Frontal cortex (tissue), 4 donors: ENCODE measurements around the gene ANKMY1. TPM values are rescaled to one million over a fixed set of nuclear protein-coding genes. Genes with fewer than 3 reads are reported as not detected.

Source experiments
- DNase-seq, 2 donors: peaks; one replicate each; pipeline ENCODE4 v3.0.0; 2012; ENCODE audit warnings: low spot score in 2 of 2
- FAIRE-seq: peaks from 2 replicates; lab custom pipeline; 2012; peaks lifted over from hg19 to GRCh38; lab: Jason Lieb, UNC
- total RNA-seq: library from RNA; depleted of rRNA; stranded (reverse); fragments of >200 nt; gene quantifications from one replicate; pipeline ENCODE4 v1.2.3, GENCODE V29; 2014
- donor health status: control.
- donor health status: control.
- donor health status: control.

Gene ANKMY1
- total RNA-seq, 1 donor from 2014 or later, result 4.9 TPM

DNA sequence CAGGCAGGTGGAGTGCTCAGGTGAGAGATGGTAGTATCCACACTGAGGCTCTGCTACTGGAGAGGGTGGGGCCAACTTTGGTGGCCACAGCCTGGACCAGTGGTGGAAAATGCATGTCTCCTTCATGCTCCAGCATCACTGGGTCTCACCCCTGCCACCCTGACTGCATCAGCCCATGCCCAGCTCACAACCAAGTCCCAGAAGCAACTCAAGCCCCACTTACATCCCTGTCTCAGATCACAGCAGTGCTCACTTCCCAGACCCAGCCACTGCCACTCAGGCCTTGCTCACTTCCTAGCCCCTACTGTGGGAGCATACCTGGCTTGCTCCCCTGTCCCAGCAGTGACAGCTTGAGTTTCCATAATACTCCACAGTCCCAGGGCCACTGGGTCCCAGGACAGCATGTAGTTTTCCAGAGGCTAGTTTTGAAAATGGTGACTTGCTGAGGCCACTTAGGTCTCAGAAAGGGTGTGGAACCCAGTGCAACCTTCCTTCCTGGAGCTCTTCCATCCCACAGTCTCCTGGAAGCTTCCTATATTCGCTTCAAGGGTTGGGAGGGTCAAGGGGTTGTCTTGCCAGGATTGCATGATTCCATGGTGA, 63.5 kb downstream of the ANKMY1 start:
- no peak for DNase-seq
- no peak for FAIRE-seq

DNA sequence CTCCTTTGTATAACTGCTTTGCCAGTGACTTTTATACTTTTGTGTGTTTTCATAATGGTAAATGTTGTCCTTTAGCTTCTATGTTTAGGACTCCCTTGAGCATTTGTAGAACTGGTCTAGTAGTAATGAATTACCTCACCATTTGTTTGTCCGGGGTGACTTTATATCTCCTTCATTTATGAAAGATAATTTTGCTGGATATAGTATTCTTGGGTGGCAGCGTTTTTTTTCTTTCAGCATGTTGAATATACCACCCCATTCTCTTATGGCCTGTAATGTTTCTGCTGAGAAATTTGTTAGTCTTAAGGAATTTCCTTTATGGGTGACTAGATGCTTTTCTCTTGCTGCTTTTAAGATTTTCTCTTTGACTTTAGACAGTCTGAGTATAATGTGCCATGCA, 66.3 kb downstream of the ANKMY1 start:
- no peak for FAIRE-seq
- no peak for DNase-seq

DNA sequence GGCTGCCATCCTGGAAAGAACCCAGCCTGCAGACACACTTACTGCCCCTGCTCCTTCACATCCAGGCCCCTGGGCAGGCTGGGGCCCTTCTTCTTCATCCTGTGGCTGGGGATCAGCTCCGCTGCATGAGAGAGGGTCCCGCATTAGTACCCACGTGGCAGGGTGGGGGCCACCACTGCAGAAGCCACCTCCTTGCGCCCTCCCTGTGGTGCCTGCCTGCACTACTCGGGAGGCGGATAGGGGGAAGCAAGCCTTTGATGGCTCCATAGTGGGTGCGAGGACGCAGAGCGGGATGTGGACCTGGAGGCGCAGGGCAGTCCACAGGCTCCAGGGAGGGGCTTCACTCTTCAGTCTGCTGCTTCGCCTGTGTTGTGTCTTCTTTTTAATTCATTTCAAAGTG, 75.6 kb downstream of the ANKMY1 start:
- DNase-seq (no peak), FAIRE-seq (no peak)

DNA sequence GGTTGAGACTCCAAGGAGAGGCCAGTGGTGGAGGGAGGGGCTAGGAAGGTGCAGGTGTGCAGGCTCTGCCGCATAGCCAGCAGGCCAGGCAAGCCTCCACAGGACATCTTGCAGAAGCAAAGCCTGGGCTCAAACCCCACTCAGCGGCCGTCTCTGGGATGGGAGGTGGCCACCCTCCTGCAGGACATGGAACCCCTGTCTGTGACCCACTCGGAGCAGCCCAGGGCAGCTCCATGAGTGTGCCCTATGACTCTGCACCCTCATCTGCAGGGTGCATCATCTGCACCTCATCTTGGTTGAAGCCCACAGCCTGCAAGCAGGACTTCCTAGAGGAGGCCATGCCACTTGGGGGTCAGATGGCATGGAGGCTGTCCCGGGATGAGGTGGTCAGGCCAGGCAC, 76.1 kb downstream of the ANKMY1 start:
- DNase-seq (no peak), FAIRE-seq (no peak)

DNA sequence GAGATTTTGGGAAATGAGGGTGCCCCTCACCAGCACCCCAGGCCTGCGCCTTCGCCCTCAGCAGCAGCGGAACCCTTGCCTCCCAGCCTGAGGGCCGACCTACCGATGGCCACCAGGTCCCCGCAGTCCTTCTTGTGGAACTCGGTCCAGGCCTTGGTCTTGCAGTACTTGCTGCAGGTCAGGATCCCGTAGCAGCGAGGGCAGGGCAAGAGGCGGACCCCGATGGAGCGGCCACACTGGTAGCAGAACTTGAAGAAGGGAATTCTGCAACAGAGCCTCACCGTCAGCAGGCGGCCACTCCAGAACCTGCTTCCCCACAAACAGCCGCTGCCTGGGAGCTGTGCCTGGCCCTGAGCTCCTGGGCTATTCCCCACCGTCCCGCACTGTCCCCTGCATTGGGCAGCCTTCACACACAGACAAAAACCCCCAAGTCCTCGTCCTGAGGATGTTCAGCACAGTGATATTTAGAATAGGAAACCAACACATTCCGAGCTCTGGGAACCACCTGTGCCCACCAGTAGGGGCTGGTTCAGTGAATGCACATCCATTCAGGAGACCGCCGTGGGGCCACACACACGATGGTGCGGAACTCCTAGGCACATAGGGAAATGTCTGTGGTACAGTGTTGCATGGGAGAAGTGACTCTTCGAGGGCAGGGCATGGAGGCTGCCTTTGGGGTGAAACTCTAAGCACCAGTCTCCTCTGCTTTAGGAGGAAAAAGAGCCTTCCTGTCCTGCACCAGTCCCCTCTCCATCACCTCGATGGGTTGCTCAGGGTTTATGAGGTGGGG, 76.8 kb downstream of the ANKMY1 start:
- no peak for FAIRE-seq
- no peak for DNase-seq

DNA sequence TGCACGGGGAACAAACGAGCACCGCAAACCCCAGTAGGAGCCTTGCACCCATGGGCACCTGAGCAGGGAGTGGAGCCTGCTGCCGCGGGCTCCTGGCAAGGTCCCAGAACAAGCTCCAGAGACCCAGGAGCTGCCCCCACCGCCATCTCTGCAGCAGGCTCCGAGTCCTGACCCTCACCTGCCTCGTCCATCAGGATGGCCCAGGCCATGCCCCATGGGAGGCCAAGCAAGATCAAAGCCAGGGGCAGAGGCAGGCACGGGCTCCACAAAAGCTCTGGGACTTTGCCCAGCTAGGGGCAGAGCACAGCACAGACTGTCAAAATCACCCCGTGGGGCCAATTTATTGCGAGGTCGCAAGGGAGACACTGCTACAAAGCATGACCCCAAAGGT, 78.7 kb downstream of the ANKMY1 start:
- DNase-seq (no peak), FAIRE-seq (no peak)

DNA sequence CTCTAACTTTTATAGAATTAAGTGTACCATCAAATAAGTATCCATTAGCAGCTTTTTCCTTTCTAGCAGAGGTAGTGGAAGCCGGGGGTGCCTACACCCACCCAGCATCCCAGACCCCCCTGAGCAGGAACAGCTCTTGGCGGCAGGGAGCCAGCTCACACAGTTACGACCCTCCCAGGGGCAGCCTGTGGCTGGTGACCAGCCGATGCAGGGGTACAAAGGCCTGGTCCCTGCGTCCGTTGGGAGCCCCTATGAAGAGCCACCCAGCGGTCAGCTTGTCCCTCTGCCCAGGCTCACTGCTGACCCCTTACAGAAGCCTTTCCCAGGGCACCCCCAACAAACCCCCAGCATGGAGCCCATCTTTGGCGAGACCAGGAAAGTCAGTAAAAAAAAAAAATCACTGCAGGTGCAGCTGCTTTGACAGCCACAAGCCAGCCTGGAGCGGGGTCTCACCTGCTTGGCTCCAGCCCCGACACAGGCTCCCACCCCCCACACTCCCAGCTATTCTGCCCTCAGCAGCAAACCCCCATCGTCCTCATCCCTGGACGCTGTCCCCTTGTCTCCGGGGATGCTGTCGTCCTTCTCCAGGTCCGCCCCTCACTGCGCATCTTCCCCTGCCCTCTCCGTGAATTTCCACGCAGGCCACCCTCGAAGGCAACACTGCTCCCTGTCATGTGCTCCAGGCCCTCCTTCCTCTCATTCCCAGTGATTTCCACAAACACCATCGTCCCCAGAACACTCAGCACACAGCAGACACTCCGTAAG, 79.3 kb downstream of the ANKMY1 start:
- FAIRE-seq (no peak), DNase-seq (no peak)

DNA sequence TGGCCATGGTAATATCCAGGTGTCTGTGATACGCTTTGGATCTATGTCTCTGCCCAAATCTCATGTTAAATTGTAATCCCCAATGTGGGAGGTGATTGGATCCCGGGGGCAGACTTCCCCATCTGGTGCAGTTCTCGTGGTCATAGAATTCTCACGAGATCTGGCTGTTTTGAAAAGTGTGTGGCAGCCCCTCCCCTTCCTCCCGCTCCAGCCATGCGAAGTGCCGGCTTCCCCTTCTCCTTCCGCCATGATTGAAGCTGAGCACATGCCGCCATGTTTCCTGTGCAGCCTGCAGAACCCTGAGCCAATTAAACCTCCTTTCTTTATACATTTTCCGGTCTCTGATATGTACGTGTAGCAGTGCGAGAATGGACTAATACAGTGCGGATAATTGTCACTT, 79.9 kb downstream of the ANKMY1 start:
- FAIRE-seq (no peak), DNase-seq (no peak)

DNA sequence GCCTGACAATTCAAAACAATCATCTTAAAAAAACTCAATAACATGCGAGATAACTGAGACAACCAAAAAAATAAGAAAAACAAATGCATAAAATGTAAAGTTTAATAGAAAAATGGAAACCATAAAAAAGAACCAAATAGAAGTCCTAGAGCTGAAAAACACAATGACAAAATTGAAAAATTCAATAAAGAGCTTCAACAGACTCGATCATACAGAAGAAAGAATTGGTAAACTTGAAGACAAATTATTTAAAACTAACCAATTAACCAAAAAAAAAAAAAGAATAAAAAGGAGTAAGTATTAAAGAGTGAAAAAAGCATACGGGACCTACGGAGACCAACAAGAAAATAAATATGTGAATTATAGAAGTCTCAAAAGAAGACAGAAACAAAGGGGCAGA, 84.6 kb downstream of the ANKMY1 start:
- FAIRE-seq (peak; percentile 76), DNase-seq (no peak)

DNA sequence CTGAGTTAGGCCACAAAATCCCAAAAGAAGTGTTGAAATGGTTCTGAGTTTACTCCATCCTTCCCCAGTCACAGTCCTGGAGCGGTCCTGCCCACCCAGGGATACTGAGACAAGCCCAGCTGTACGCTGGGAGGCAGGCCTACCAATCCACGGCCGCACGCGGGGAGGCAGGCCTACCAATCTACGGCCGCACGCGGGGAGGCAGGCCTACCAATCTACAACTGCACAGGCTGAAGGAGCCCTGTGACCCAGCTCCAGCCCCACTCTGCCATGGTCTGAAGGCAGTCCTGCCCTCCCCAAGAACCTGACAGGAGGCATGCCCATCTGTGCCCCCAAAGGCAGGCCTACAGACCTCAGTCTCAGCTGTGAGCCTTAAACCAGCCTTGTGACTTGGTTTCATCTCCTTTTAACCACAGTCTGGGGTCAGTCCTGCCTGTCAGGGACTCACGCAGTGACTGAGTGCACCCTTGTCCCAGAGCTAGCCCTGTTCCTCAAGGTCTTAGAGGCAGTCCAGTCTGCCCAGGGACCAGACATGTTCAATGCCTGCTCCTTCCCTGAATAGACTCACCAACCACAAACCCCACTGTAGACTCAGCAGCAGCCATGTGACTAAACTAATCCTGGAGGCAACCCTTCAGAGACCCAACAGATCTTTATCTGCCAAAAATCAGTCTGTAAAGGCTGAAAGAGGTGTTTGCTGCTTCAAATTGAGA, 85.6 kb downstream of the ANKMY1 start:
- FAIRE-seq, result no peak
- DNase-seq, result no peak

DNA sequence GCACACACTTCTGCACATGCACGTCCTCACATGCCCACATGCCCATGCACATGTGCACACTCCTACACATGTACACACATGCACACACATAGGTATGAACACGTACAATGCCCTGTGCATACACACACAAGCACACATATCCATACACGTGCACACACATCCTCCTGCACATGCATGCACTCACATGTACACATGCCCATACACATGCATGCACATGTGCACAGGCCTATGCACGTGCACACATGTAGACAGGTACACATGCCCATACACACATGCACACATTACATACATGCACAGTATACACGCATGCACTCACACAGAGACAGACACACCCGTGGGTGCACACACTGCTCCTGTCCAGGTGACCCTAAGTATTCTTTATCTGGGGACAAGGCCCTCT, 88.0 kb downstream of the ANKMY1 start:
- FAIRE-seq, result no peak

DNA sequence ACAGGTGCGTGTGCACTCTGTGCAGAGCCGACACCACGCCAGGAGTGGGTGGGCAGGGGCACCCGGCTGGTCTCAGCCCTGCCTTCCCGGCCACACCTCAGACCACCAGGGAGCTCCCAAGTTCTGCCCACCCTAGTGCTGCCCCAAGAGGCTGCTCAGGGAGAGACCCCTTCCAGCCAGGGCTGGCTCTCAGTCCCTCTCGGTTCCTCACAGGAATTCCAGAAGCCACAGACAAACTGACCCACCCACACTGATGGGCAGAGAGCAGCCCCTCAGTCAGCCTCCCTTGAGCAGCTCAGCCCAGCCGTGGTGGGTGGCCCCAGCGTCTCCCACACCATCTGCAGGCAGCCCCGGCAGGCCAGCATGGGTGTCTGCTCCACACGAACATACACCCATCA, 88.5 kb downstream of the ANKMY1 start:
- peak in 1 of 2 donors; percentile 20 for DNase-seq
- no peak for FAIRE-seq

More for the DNA sequence above, 88.0 kb downstream of the ANKMY1 start:
- no peak for DNase-seq

DNA sequence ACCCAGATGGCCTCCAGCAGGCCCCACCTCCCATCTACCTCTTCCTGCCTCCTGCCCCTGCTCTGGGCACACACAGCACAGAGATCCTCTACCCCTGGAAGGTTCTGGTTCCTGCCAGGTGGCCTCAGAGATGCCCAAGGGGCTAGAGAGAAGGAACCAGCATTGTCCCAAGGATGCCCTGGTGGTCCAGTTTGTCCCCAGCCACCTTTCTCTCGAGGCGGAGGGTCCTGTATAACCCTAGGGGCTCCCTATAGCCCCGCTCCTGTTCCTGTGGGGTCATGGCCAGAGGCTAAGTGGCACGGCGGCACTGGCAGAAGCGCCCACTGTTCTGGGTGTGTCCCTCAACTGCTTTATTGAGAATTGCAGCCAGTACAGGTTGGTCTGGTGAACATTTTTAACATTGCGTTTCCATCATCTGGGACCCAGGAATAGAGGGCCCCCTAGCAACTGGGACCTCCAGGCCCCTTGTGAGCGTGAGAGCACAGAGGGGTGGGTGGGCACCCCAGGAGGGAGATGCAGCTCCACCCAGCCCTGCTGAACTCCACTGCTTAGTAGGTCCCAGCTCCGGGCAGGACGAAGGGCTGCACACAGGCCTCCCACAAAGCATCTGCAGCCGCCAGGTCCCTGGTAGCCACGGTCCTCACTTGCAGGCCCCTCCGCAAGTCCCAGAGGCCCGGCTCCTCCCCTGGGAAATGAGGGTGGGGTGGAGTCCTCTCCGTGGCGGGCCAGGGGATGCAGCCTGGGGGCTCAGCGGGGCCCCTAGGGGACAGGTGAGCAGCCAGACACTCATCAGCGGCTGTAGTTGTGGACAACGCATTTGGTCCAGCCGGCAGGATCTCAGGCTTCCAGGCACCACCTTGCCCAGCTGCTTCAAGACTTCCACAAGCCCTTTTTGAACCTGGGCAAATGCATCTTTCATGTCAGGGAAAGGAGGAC, 89.2 kb downstream of the ANKMY1 start:
- DNase-seq, result peak in 1 of 2 donors; percentile 30
- FAIRE-seq, result no peak

DNA sequence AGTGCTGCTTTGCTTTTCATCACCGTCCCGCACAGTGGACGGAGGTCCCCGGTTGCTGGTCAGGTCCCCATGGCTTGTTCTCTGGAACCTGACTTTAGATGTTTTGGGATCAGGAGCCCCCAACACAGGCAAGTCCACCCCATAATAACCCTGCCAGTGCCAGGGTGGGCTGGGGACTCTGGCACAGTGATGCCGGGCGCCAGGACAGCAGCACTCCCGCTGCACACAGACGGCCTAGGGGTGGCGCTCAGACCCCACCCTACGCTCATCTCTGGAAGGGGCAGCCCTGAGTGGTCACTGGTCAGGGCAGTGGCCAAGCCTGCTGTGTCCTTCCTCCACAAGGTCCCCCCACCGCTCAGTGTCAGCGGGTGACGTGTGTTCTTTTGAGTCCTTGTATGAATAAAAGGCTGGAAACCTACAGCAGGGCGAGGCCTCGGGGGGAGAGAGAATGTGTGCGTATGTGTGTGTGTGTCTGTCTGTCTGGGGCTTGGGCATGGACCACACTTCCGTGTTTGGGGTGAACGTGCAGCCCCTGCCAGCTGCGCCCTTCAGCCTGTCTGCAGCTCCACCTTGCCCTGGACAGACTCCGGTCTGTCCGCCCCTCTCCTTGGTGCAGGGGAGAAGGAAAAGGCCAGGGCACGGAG, 90.0 kb downstream of the ANKMY1 start:
- DNase-seq (peak; percentile 29 to 40), FAIRE-seq (no peak)

DNA sequence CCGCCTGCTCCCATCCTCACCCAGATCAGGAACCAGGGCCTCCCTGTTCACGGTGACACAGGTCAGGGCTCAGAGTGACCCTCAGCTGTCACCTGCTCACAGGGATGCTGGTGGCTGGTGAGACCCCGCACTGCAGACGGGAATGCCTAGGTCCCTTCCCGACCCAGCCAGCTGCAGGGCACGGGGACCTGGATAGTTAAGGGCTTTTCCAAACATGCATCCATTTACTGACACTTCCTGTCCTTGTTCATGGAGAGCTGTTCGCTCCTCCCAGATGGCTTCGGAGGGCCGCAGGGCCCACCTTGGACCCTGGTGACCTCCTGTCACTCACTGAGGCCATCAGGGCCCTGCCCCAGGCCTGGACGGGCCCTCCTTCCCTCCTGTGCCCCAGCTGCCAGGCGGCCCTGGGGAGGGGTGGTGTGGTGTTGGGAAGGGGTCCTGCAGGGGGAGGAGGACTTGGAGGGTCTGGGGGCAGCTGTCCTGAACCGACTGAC, 90.6 kb downstream of the ANKMY1 start:
- FAIRE-seq (no peak), DNase-seq (peak; percentile 22 to 25)

DNA sequence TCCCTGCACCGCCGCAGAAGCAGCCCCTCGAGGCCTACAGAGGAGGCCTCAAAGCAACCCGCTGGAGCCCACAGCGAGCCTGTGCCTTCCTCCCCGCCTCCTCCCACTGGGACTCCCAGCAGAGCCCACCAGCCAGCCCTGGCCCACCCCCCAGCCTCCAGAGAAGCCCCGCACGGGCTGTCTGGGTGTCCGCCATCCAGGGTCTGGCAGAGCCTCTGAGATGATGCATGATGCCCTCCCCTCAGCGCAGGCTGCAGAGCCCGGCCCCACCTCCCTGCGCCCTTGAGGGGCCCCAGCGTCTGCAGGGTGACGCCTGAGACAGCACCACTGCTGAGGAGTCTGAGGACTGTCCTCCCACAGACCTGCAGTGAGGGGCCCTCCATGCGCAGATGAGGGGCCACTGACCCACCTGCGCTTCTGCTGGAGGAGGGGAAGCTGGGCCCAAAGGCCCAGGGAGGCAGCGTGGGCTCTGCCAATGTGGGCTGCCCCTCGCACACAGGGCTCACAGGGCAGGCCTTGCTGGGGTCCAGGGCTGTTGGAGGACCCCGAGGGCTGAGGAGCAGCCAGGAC, 91.1 kb downstream of the ANKMY1 start:
- DNase-seq (peak; percentile 11 to 15), FAIRE-seq (no peak)

DNA sequence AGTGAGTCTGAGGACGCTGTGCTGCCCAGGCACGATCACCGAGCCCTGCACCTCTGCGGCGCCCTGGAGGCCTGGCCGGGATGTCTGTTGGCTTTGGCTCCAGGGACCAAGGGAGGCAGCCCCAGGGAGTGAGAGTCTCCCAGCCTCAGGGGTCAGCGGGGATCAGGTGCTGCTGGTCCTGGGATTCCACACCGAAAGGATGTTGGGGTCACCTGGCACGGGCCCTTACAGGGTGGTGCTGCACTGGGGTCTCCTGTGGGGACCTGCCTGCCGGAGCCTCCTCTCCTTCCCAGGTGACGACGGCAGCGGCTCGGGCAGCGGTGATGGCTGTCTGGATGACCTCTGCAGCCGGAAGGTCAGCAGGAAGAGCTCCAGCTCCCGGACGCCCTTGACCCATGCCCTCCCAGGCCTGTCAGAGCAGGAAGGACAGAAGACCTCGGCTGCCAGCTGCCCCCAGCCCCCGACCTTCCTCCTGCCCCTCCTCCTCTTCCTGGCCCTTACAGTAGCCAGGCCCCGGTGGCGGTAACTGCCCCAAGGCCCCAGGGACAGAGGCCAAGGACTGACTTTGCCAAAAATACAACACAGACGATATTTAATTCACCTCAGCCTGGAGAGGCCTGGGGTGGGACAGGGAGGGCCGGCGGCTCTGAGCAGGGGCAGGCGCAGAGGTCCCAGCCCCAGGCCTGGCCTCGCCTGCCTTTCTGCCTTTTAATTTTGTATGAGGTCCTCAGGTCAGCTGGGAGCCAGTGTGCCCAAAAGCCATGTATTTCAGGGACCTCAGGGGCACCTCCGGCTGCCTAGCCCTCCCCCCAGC, 91.8 kb downstream of the ANKMY1 start:
- DNase-seq, result peak; percentile 3 to 17
- FAIRE-seq, result no peak
